ENCODE measurements around the gene ABCC6.
"Not testable (repeated sequence)": the region's sequence is repeated elsewhere in the genome, so short reads cannot be mapped to it uniquely, and the experiment has no call there.

GRCh38 chr16:16259971-16260370, 36.7 kb upstream of the ABCC6 start:
- not testable (repeated sequence) for TF ChIP-seq SMARCA5 (IDR thresholded peaks at IDR 0.05); SMC3 (IDR thresholded peaks at IDR 0.05; ENCODE audit: borderline replicate concordance, low read length); RAD21 (IDR thresholded peaks at IDR 0.05; ENCODE audit: insufficient read depth, low read depth, low read length); CTCF (IDR thresholded peaks at IDR 0.05 in 2 of 3, conservative IDR thresholded peaks at IDR 0.05 in 1 of 3; ENCODE audit: control insufficient read depth in 2 of 3, extremely low read depth in 1 of 3, insufficient read depth in 1 of 3, low read depth in 3 of 3, low read length in 3 of 3); BCL3 (IDR thresholded peaks at IDR 0.05; ENCODE audit: borderline replicate concordance, insufficient read depth, low read depth, low read length, poor library complexity, severe bottlenecking); POLR2A (IDR thresholded peaks at IDR 0.05; ENCODE audit: low read depth, low read length); SIN3A (IDR thresholded peaks at IDR 0.05; ENCODE audit: low read depth, low read length); ESRRA (IDR thresholded peaks at IDR 0.05; ENCODE audit: low read length); POLR2AphosphoS2 (IDR thresholded peaks at IDR 0.05; ENCODE audit: low read depth, low read length); POLR2AphosphoS5 (IDR thresholded peaks at IDR 0.05; ENCODE audit: low read length); REST (IDR thresholded peaks at IDR 0.05; ENCODE audit: low read depth, low read length)

Measured in GM12878 (cell line).